ENCODE data around the gene GALP. TPM values are rescaled to one million over a fixed set of nuclear protein-coding genes. Genes with fewer than 3 reads are reported as not detected.

GALP gene
- total RNA-seq, 2 experiments from 2014 or later = not detected

- no peak for ATAC-seq
- CTCF ChIA-PET = no interaction called here
- intact Hi-C loops (cut with micrococcal nuclease) = no loop called here
Observed at GRCh38 chr19:56133858-56134653, 41.8 kb upstream of the GALP start.

GRCh38 chr19:56134654-56134921, 41.2 kb upstream of the GALP start:
- H3K4me3 Mint-ChIP-seq = no peak overlapping the region
- no peak for DNase-seq
- POLR2A ChIA-PET = interaction anchor here (2.4 kb wide), 1 partner anchor 13 kb away, joined by 6 read pairs; the partner anchor contains the start of gene ZNF787
- no peak for ATAC-seq
- no peak overlapping the region for H3K27ac Mint-ChIP-seq
- no peaks in the 10 kb centered on the region for H3K36me3 Mint-ChIP-seq (ENCODE audit: low read depth)
- no peaks in the 10 kb centered on the region for H3K27me3 Mint-ChIP-seq
- no peaks in the 10 kb centered on the region for H3K9me3 Mint-ChIP-seq
- intact Hi-C loops (cut with micrococcal nuclease) = no loop called here
- CTCF ChIA-PET = no interaction called here
- TF ChIP-seq CTCF (IDR thresholded peaks at IDR 0.05) = no peak
- H3K4me1 Mint-ChIP-seq (ENCODE audit: low read depth) = peaks cover 3% of the 10 kb centered on the region

More at GRCh38 chr19:56133858-56134653, 41.8 kb upstream of the GALP start:
- TF ChIP-seq CTCF (IDR thresholded peaks at IDR 0.05) = no peak
- no peaks in the 10 kb centered on the region for H3K27me3 Mint-ChIP-seq
- H3K9me3 Mint-ChIP-seq = no peaks in the 10 kb centered on the region
- H3K27ac Mint-ChIP-seq = no peak overlapping the region
- no peaks in the 10 kb centered on the region for H3K36me3 Mint-ChIP-seq (ENCODE audit: low read depth)
- H3K4me1 Mint-ChIP-seq (ENCODE audit: low read depth) = peaks cover under 1% of the 10 kb centered on the region
- no peak for DNase-seq
- POLR2A ChIA-PET = interaction anchor here (2.4 kb wide), 1 partner anchor 13 kb away, joined by 6 read pairs; the partner anchor contains the start of gene ZNF787
- H3K4me3 Mint-ChIP-seq = no peak overlapping the region

GRCh38 chr19:56136362-56136761, 39.4 kb upstream of the GALP start:
- intact Hi-C loops (cut with micrococcal nuclease) = no loop called here
- POLR2A ChIA-PET = interaction anchor here (1.7 kb wide), 1 partner anchor 15 kb away, joined by 4 read pairs; the partner anchor contains the start of gene ZNF787
- no peak for DNase-seq
- H3K27me3 Mint-ChIP-seq = no peaks in the 10 kb centered on the region
- CTCF ChIA-PET = no interaction called here
- no peak for ATAC-seq
- no peaks in the 10 kb centered on the region for H3K36me3 Mint-ChIP-seq (ENCODE audit: low read depth)
- TF ChIP-seq CTCF (IDR thresholded peaks at IDR 0.05) = no peak
- no peak overlapping the region for H3K27ac Mint-ChIP-seq
- no peak overlapping the region for H3K4me3 Mint-ChIP-seq
- H3K4me1 Mint-ChIP-seq (ENCODE audit: low read depth) = peaks cover 9% of the 10 kb centered on the region
- H3K9me3 Mint-ChIP-seq = no peaks in the 10 kb centered on the region

GRCh38 chr19:56137405-56137804, 38.4 kb upstream of the GALP start:
- no peaks in the 10 kb centered on the region for H3K36me3 Mint-ChIP-seq (ENCODE audit: low read depth)
- ATAC-seq (no peak), DNase-seq (no peak)
- intact Hi-C loops (cut with micrococcal nuclease) = no loop called here
- H3K4me3 Mint-ChIP-seq = no peak overlapping the region
- ChIA-PET POLR2A (interaction anchor here (0.6 to 1.7 kb wide), 2 partner anchors 16 to 1963 kb away, joined by 3 to 4 read pairs; partner anchors contain the start of gene ZNF787), CTCF (interaction anchor here (0.7 kb wide), 1 partner anchor 36 kb away, joined by 3 read pairs; no protein-coding TSS in a partner anchor)
- H3K4me1 Mint-ChIP-seq (ENCODE audit: low read depth) = peaks cover 14% of the 10 kb centered on the region
- H3K27ac Mint-ChIP-seq = no peak overlapping the region
- TF ChIP-seq CTCF (IDR thresholded peaks at IDR 0.05) = no peak
- no peaks in the 10 kb centered on the region for H3K27me3 Mint-ChIP-seq
- H3K9me3 Mint-ChIP-seq = no peaks in the 10 kb centered on the region

GRCh38 chr19:56138069-56138468, 37.7 kb upstream of the GALP start:
- Mint-ChIP-seq H3K27me3 (no peaks in the 10 kb centered on the region), H3K4me1 (ENCODE audit: low read depth) (peaks cover 21% of the 10 kb centered on the region), H3K4me3 (no peak overlapping the region), H3K27ac (no peak overlapping the region), H3K36me3 (ENCODE audit: low read depth) (peaks cover 1% of the 10 kb centered on the region), H3K9me3 (no peaks in the 10 kb centered on the region)
- ChIA-PET POLR2A (interaction anchor here (0.6 kb wide), 1 partner anchor 1963 kb away, joined by 3 read pairs; no protein-coding TSS in a partner anchor), CTCF (no interaction called here)
- ATAC-seq (no peak), DNase-seq (no peak)
- TF ChIP-seq CTCF (IDR thresholded peaks at IDR 0.05) = no peak
- intact Hi-C loops (cut with micrococcal nuclease) = no loop called here
